ENCODE measurements around the gene RTKN. TPM values are rescaled to one million over a fixed set of nuclear protein-coding genes. Genes with fewer than 3 reads are reported as not detected.

RTKN gene
- total and polyA plus RNA-seq, 2 experiments from 2014 or later = 74.2 to 77.5 TPM

DNA sequence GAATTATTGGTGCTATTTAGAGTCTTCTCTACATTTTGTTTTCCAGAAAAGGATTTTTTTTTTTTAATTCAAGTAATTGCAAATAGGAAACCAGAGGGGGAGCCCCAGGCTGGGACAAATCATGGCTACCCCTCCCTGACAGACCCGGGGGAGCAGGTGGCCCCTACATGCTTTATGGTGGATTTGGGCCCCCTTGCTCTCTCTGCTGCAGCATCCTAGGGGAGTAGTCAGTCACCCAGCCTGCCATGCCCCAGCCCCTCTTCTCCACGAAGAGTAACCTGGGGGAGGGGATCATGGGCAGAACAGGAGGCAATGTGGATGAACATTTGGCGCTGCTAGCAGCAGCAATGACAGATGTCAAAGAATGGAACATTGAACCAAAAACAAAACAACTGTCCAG lies 25.0 kb downstream of the RTKN start:
- H3K4me3 ChIP-seq = no peak overlapping the region
- H3K9me3 ChIP-seq (ENCODE audit: low read depth) = no peaks in the 10 kb centered on the region
- H3K4me1 ChIP-seq (ENCODE audit: insufficient read depth) = peaks cover 1% of the 10 kb centered on the region
- TF ChIP-seq EZH2 (IDR thresholded peaks at IDR 0.05; ENCODE audit: borderline replicate concordance) = no peak
- TF ChIP-seq, protein P1, sequence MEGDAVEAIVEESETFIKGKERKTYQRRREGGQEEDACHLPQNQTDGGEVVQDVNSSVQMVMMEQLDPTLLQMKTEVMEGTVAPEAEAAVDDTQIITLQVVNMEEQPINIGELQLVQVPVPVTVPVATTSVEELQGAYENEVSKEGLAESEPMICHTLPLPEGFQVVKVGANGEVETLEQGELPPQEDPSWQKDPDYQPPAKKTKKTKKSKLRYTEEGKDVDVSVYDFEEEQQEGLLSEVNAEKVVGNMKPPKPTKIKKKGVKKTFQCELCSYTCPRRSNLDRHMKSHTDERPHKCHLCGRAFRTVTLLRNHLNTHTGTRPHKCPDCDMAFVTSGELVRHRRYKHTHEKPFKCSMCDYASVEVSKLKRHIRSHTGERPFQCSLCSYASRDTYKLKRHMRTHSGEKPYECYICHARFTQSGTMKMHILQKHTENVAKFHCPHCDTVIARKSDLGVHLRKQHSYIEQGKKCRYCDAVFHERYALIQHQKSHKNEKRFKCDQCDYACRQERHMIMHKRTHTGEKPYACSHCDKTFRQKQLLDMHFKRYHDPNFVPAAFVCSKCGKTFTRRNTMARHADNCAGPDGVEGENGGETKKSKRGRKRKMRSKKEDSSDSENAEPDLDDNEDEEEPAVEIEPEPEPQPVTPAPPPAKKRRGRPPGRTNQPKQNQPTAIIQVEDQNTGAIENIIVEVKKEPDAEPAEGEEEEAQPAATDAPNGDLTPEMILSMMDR (IDR thresholded peaks at IDR 0.05; ENCODE audit: poor library complexity) = no peak
- TF ChIP-seq EZH2phosphoT487 (IDR thresholded peaks at IDR 0.05; ENCODE audit: low read depth, severe bottlenecking, unreplicated experiment) = no peak
- H3K36me3 ChIP-seq (replicated peaks; ENCODE audit: insufficient read depth, low read depth) = no peaks in the 10 kb centered on the region
- DNase-seq (ENCODE audit: low spot score) = no peak
- H3K9me2 ChIP-seq (replicated peaks; ENCODE audit: insufficient read depth) = no peaks in the 10 kb centered on the region
- H3K27ac ChIP-seq = no peak overlapping the region
- H3K4me2 ChIP-seq = no peak overlapping the region
- 67% methylated on average over 3 of the region's 3 CpGs for WGBS (ENCODE audit: low lambda C conversion rate, missing lambda C conversion rate)
- no peaks in the 10 kb centered on the region for H3K27me3 ChIP-seq
- no peak overlapping the region for H2AFZ ChIP-seq
- no peaks in the 10 kb centered on the region for H3K79me2 ChIP-seq
- H4K20me1 ChIP-seq (ENCODE audit: insufficient read depth, poor library complexity, severe bottlenecking) = no peaks in the 10 kb centered on the region

DNA sequence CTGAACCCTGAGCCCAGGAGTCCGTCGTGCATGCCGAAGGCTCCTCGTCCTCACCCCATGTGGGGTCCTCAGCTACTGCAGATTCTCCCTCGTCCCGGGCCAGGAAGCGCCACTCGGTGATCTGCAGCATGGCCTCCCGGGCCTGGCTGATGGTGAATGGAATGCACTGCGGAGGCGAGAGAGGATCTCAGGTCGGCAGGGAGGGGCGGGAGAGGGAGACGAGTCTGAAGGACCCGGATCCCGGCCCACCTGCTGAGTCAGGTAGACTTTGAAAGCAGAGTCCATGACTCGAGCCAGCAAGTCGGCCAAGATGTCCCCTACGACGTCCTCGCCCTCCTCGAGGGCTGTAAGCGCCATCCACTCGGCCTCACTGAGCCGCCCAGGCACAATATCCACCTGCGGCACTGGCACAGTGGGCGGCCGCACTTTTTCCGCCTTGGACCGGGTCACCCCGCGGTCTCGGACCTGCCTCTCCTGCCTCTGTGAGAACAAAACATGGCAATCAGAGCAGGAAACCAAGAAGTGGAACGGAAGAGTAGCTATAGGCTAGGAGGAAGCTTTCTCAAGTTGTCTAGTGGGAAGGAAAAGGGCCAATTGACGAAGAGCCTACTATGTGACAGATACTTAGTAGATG lies 25.9 kb downstream of the RTKN start:
- TF ChIP-seq EZH2 (IDR thresholded peaks at IDR 0.05; ENCODE audit: borderline replicate concordance) = no peak
- no peak for TF ChIP-seq EZH2phosphoT487 (IDR thresholded peaks at IDR 0.05; ENCODE audit: low read depth, severe bottlenecking, unreplicated experiment)
- TF ChIP-seq, protein P1 (IDR thresholded peaks at IDR 0.05; ENCODE audit: poor library complexity) = no peak
- no peaks in the 10 kb centered on the region for H3K9me3 ChIP-seq (ENCODE audit: low read depth)
- H3K27me3 ChIP-seq = no peaks in the 10 kb centered on the region
- H4K20me1 ChIP-seq (ENCODE audit: insufficient read depth, poor library complexity, severe bottlenecking) = no peaks in the 10 kb centered on the region
- no peaks in the 10 kb centered on the region for H3K9me2 ChIP-seq (replicated peaks; ENCODE audit: insufficient read depth)
- H3K4me1 ChIP-seq (ENCODE audit: insufficient read depth) = no peaks in the 10 kb centered on the region
- 89% methylated on average over 35 of the region's 35 CpGs for WGBS (ENCODE audit: low lambda C conversion rate, missing lambda C conversion rate)
- H3K36me3 ChIP-seq (replicated peaks; ENCODE audit: insufficient read depth, low read depth) = no peaks in the 10 kb centered on the region
- no peak overlapping the region for H2AFZ ChIP-seq
- H3K4me2 ChIP-seq = no peak overlapping the region
- H3K27ac ChIP-seq = no peak overlapping the region
- no peak overlapping the region for H3K4me3 ChIP-seq
- no peak for DNase-seq (ENCODE audit: low spot score)
- no peaks in the 10 kb centered on the region for H3K79me2 ChIP-seq

DNA sequence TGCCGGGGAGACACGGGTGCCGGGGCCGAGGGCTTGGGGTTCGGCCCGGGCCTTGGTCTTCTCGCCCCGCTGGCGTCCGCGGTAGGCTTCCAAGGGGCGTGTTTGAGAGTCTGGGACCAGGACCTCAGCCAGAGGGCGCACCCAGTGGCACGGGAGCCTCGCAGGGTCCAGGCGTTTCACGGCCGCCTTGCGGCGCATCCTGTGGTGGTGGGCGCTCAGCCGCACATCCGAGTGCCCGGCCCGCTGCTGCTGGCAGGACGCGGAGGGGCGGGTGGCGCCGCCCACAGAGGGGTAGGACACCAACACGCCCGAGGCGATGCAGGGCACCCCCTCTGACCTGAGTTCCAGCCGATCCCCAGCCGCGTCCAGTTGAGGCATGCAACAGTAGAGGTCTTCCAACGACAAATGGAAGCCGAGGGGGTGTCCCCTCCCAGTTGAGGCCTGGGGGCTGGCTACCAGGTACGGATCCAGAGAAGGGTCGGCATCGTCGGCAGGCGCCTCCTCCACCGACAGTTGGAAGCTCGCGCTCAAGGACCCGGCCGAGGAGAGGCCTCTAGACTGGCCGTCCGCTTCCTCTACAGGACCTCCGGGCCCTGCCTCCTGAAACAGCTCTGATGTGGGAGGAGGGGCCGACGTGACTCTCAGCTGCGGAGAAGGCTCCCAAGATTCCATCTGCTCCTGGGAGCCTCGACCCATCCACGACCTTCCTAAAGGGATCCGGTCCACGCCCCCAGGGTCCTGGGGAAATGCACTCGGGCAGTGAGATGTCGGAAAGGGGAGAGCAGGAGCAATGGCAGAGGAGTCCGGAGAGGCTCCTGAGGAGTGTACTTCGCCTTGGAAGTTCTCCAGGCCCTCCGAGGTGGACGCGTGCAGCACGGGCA lies 26.6 kb downstream of the RTKN start:
- H3K79me2 ChIP-seq = no peaks in the 10 kb centered on the region
- no peaks in the 10 kb centered on the region for H4K20me1 ChIP-seq (ENCODE audit: insufficient read depth, poor library complexity, severe bottlenecking)
- TF ChIP-seq EZH2phosphoT487 (IDR thresholded peaks at IDR 0.05; ENCODE audit: low read depth, severe bottlenecking, unreplicated experiment) (no peak), EZH2 (IDR thresholded peaks at IDR 0.05; ENCODE audit: borderline replicate concordance) (no peak)
- TF ChIP-seq, protein P1 (IDR thresholded peaks at IDR 0.05; ENCODE audit: poor library complexity) = no peak
- no peak overlapping the region for H3K27ac ChIP-seq
- no peaks in the 10 kb centered on the region for H3K9me3 ChIP-seq (ENCODE audit: low read depth)
- no peaks in the 10 kb centered on the region for H3K27me3 ChIP-seq
- no peaks in the 10 kb centered on the region for H3K36me3 ChIP-seq (replicated peaks; ENCODE audit: insufficient read depth, low read depth)
- H2AFZ ChIP-seq = no peak overlapping the region
- H3K4me3 ChIP-seq = no peak overlapping the region
- no peak for DNase-seq (ENCODE audit: low spot score)
- H3K4me2 ChIP-seq = no peak overlapping the region
- 95% methylated on average over 62 of the region's 66 CpGs for WGBS (ENCODE audit: low lambda C conversion rate, missing lambda C conversion rate)
- no peaks in the 10 kb centered on the region for H3K4me1 ChIP-seq (ENCODE audit: insufficient read depth)
- no peaks in the 10 kb centered on the region for H3K9me2 ChIP-seq (replicated peaks; ENCODE audit: insufficient read depth)
